IPS-11a (cell line): ENCODE results near the gene CUL9.

Source experiments
- H3K4me3 ChIP-seq: one replicate; pipeline ENCODE4 v1.5.1; 2013; ENCODE audit warnings: low read depth, low read length, control low read depth

The CUL9 gene

DNA sequence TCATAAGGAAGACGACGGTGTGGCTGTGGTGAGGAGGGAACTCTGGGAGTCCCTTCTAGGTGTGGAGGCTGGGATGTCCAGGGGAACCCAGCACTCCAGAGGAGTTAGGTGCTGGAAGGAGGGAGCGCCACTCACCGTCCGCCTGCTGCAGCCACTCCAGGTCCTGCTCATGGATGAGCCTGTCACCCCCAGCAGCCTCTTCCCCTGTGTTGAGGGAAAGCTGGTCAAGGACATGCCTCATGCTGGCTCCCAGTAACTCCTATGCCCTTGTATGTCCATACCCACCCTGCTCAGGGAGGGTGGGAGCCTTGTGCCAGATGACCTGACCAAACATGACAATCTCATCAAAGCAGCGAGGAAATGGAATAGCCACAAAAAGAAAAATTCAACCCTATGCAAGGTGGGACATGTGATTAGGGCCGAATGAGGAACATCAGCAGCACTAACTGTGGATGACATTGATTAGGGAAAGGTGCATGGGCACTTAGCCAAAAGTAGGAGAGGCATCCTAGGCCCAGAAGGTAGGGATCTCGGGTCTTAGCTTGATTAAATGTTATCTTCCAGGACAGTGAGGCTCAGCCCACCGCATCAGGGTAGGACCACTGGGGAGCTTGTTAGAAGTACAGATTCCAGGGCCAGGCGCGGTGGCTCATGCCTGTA lies 44.3 kb downstream of the CUL9 start:
- H3K4me3 ChIP-seq = no peak overlapping the region

DNA sequence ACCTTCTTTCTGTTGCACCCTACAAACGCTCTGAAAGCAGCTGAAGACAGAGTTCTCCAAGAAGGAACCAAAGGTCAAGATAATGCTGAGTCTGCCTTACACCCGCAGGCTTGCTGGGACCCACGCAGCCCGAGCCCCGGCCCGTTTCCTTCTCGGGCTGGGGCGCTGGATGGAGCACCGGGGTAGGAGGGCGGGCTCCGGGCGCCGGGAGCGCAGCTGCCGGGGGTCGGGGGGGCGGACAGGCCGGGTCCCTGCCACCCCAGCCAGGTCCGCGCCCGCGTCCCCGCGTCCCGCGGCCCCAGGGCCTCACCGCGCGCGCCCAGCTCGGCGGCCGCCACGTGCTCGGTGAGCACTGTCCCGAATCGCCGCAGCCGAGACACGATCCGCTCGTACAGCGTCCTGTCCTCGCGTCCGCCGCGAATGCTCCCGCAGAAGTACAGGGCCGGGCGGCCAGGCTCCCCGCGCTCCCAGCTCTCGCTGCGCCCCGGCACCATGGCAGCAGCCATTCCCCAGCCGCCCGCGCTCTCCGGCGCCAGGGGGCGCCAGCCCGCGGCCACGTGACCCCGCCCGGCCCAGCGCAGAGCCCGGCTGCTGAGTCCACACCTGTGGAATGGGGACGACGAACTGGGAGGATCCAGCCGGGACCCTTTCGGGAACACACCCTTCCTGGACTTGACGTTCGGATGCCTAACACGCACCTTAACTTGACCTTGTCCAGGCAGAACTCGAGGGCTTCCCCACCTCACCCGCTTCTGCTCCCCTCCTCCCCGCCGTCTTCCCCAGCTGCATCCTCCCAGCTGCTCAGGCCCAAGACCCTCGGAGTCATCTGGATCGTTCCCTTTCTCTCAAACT lies 47.2 kb downstream of the CUL9 start, which contains the start of gene DNPH1:
DNPH1 (minus strand) TSS at position 531 of the 852 bp plus-strand sequence; CDS start at position 506, 25 bp downstream.
- H3K4me3 ChIP-seq = peak within 1 kb of the TSS; percentile 63

DNA sequence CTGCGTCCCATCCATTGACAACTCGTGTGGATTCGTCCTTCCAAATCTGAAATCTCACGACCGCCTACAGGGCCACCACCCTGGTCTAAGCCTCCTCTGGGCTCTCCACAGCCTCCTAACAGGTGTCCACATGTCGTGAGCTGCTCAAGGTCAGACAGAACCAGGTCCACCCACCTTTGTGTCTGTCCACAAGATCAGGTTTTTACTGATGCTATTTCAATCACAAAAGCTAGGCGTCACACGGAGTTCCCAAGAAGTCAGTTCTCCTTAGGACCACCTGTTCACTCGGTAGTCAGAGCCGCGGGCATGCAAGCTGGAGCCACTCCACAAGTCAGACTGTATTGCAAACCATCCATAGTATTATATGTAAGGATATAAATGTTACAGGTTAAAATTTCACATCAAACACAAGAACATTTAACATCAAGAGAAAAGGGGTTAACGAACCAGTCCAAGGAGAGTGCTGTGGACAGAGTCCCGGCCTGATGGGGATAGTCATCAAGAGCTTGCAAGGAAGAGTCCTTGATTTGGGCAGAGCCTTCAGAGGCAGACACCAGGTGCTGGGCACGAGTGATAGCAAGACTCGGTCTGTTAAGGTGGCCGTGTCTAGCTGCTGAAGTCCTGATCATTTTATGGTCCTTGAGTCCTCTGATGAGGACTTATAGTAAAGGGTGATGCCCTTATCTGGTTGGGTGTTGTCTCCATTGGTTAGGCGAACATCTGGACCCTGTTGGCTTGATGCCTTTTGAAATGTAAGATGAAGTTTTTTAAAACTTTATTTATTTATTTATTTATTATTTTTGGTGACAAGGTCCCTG lies 48.0 kb downstream of the CUL9 start:
- H3K4me3 ChIP-seq = no peak overlapping the region

DNA sequence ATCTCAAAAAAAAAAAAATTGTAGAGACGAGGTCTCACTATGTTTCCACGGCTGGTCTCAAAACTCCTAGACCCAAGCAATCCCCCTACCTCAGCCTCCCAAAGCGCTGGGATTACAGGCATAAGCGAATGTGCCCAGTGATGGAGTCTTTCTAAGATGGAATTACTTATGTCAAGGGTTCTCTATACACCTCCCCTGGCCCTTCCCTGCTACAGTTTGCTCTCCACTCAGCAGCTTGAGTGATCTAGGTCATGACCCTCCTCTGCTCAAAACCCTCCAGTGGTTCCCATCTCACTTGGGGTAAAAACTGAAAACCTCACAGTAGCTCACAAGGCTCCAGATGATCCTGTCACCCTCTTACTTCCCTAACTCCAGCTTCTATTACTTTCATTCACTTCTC lies 49.1 kb downstream of the CUL9 start:
- no peak overlapping the region for H3K4me3 ChIP-seq

DNA sequence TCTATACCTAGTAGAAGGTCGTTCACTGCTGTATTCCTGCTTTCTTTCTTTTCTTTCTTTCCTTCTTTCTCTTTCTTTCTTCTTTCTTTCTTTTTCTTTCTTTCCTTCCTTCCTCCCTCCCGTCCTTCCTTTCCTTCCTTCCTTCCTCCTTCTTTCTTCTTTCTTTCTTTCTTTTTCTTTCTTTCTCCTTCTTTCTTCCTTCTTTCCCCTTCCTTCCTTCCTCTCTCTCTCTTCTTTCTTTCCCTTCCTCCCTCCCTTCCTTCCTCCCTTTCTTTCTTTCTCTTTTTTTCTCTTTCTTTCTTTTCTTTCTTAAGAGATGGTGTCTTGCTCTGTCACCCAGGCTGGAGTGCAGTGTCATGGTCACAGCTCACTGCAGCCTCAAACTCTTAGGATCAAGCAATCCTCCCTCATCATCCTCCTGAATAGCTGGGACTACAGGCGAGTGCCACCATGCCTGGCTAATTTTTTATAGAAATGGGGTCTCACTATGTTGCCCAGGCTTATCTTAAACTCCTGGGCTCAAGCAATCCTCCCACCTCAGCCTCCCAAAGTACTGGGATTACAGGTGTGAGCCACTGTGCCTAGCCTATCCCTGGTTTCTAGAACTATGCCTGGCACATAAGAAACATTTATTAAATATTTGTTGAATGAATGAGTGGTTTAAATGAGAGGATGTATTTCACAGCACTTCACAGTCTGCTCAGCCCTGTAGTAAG lies 49.9 kb downstream of the CUL9 start:
- H3K4me3 ChIP-seq = no peak overlapping the region

DNA sequence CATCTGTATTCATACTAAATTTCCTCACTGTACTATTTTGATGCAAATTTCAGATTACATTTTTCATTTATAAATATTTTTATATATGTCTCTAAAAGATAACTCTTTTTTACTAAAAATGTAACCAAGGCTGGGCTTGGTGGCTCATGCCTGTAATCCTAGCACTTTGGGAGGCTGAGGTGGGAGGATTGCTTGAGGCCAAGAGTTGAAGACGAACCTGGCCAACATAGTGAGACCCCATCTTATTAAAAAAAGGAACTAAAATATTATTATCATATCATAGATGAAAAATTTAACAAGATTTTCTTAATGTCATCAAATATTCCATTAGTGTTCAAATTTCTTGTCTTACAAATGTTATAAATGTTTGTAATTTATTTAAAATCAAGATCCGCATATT lies 53.8 kb downstream of the CUL9 start:
- H3K4me3 ChIP-seq = no peak overlapping the region

DNA sequence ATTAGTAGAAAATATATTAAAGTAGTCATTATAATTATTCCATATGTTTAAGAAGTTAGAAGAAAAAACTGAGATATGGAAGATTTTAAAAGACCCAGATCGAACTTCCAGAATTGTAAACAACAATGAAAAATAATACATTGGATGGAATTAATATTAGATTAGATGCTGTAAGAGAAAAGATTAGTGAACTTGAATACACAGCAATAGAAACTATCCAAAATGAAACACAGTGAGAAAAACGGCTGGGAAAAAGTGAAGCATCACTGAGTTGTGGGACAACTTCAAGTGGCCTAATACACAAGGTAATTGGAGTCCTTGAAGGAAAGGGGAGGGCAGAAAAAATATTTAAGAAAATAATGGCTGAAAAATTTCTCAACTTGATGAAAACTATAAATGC lies 57.1 kb downstream of the CUL9 start:
- H3K4me3 ChIP-seq = no peak overlapping the region

DNA sequence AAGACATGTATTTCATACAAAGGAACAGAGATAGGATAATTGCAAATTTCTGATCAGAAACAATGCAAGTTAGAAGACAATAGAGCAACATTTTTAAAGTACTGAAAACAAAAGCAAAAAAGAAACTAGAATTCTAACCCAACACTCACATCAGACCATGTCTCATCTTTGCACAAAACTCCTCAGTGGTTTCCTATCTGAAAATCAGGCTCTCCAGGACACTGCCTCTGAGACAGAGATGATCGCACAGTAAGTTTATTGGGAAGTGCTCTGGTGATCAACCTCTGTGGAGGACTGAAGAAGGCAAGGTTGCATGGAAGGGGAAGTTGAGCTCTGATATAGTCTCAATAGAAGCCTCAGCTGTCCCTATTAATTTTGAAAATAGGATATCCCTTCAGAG lies 59.0 kb downstream of the CUL9 start:
- no peak overlapping the region for H3K4me3 ChIP-seq

DNA sequence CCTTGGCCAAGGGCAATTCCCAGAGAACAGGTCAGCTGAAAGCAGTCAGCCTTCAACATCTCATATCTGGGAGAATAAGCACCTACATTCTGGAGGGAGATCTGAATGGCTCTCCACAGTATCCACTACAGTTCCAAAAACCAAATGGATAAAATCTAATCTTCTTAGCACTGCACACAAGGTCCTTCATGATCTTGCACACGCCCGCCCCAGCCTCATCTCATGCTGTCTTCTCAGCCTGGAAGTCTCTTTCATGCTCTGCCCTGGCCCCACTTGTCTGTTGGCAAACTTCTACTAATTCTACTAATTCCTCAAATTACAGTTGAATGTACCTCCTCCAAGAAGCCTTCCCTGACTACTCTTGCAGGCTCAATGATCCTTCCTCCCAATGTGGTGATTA lies 59.5 kb downstream of the CUL9 start:
- no peak overlapping the region for H3K4me3 ChIP-seq

DNA sequence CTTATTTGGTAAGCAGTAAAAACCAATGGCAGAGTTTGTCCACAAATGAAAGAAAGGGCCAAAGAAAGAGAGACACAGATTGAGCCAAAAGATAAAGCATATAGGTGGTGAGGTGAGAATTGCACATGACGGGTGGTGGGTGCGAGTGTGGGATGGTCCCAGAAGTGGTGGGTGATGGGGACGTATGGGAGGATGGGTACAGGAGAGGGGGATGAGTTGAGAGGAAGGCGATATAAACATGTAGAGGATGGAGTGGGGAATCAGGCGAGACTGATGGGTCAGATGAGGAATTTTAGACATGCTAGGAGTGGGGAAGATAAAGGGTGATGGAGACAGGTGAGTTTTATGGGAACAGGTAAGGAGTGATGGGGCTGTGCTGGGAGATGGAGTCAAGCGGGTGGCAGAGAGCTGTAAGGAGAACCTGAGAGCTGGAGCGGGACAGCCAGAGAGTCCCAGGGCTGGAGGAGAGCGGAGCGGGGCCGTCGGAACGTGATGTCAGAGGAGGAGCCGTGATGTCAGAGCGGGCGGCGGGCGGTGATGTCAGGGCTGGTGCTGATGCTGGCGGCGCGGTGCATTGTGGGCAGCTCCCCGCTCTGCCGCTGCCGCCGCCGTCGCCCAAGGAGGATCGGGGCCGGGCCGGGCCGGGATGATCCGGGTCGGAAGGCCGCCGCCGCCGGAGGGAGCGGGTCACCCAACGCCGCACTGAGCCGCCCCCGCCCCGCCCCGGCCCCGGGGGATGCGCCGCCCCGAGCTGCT lies 61.1 kb downstream of the CUL9 start, which contains the start of gene TTBK1:
TTBK1 (plus strand) TSS at position 574 of the 756 bp plus-strand sequence. CDS start 3,180 bp downstream, outside the sequence.
- no peak within 1 kb of the TSS for H3K4me3 ChIP-seq

DNA sequence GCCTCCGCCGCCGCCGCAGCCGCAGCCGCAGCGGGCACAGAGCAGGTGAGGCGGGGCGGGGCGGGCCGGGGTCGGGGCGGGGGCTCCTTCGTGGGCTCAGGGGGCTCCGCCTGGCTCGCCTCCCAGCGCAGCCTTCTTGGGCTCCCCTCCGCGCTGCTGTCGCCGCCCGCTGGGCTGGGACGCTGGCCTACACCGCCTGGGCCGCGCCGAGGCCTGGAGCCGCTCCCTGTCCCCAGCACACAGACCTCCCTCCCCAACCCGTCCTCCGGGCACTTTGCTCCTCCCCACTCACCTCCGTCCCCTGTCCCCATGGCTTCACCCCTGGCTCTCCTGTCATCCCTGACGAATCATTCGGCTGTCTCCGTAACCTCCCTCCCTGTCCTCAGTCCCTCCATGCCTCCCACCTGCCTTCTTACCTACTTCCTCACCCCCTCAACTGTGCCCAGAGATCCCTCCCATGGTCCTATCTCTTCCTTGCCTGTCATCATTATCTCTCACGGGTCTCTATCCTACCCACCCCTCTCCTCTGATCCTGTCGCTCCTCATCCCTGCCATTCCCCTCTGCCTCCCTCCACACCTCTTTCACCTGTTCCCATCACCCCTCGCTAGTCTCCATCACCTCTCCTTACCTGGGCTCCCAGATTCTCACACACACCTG lies 61.8 kb downstream of the CUL9 start:
- H3K4me3 ChIP-seq = no peak overlapping the region

DNA sequence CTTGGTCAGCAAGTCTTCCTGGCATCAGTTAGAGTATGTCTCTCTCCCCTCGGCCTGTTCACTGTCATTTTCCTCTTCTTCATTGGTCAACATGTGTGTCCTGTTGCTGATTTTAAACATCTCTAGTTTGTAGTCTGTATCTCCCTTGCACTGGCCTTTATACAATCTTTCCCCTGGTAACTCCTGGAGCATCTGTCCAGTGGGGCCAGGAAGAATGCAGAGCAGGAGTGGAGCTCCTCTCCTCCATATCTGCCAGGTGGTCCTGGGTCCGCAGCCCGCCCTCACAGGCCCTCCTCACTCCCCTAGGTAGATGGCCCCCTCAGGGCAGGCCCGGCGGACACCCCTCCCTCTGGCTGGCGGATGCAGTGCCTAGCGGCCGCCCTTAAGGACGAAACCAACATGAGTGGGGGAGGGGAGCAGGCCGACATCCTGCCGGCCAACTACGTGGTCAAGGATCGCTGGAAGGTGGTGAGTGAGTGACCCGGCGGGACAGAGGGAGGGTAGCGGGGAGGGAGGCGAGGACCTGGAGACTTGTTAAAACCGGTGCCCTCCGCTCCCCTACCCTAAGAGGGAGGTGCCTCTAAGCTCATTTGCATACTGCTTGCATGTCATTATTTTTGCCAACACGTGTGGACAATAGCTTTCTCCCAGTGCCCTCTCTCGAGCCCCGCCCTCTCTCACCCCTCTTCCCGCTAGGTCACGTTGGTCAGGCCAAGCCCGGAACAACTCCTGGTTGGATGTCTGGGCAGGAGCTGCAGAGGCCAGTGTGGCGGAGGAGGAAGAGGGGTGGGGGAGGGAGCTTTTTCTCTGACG lies 64.5 kb downstream of the CUL9 start:
- H3K4me3 ChIP-seq = peak overlapping the region; percentile 87

DNA sequence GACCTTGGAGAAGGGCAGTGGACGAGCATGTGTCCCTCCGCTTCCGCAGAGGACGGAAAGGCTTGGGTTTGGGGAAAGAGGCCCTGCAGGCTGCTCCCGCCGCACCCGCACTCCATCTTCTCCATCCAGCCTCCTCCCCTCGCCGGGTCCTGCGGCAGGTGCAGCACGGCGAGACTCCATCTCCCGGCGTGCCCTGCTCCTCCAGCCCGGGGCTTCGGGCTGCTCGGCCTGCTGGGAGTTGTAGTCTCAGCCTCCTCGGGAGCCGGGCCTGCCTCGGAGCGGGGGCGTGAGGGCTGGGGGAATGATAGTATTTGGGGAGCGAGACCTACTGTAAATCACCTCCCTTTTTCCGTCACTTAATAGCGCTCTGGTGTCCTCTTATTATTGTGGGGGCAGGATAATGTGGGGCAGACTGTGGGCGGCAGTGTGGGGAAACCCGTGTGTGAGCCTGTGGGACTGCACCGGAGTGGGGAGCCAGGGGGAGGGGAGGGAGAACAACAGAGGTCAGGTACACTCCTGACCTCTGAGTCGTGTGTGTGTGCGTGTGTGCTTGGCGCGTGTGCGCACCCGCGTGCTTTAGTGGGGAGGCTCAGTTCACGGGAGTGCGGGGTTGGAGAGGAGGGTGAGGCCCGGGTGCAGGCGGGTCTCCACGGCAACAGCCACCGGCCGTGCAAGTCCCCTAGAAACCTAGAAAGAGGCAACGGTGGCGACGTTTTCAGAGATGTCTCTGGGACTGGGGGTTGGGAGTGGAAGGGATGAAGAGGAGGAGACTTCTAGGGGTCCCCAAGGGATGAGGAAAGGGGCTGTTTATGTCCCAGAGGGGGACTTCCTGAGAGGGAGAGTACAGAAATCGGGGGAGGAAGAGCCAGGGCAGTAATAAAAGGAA lies 65.4 kb downstream of the CUL9 start:
- H3K4me3 ChIP-seq = peak overlapping the region; percentile 87

DNA sequence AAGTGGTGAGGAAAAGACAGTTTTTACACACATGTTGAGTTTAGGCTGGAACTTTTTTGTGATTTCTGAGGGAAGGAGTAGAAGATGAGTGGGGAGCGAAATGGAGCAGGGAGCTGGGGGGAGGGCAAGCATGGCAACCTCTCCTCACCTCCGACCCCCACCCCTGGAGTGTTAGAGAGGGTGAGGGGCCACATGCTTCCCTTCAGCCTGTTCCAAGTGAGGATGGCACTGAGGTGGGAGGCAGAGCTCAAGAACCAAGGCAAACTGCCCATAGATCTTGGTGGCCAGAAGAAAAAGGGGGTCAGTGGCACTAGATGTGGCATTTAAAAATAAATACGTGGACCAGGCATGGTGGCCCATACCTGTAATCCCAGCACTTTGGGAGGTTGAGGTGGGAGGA lies 66.1 kb downstream of the CUL9 start:
- H3K4me3 ChIP-seq = peak overlapping the region; percentile 13

DNA sequence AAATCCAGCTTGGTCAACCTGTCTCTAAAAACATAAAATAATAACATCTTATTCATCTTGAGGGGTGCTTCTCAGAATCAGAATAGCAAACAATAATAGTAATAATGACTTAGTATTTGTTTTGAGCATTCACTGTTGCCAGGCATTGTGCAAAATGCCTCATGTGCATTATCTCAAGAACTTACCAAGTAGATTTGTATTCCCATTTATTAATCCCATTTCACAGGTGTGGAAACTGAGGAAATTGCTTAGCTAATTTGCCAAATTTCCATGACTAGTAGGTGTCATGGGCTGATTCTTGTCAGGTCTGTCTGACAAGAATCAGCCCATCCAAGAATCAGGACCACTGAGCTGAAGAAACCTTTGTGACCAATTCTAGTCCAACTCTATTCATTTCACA lies 66.8 kb downstream of the CUL9 start:
- no peak overlapping the region for H3K4me3 ChIP-seq

DNA sequence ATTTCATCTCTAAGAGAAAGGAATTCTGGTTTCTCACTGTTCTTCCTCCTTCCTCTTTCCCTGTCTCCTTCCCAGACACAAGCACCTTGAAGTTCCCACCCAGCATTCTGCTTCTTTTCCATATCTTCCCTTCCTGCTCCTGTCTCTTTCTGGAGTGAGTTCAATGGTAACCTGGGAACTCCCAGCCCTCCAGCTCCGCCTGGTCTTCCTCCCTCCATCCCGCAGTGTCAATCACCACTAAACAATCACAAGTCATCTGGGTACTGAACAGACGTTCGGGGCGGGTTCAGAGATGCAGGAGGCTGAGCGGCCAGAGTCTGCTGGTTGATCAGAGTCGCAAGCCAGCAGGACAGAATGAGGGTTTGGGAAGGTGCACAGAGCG lies 69.0 kb downstream of the CUL9 start:
- H3K4me3 ChIP-seq = no peak overlapping the region

DNA sequence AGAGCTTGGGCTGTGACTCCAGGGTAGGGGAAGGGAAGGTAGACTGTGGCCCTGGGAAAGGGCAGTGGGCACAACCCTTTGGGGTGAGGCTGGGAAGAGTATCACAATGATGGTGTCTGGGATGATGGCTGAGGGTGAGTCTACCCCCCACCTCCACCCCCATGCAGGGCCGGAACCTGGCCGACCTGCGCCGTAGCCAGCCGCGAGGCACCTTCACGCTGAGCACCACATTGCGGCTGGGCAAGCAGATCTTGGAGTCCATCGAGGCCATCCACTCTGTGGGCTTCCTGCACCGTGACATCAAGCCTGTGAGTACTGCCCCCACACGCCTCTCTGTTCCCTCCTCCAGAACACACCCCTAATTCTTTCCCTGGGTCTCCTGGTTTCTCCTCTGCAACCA lies 71.4 kb downstream of the CUL9 start:
- H3K4me3 ChIP-seq = no peak overlapping the region
